ENCODE measurements around the gene SLC25A29. TPM values are rescaled to one million over a fixed set of nuclear protein-coding genes. Genes with fewer than 3 reads are reported as not detected.
A peak's percentile ranks its signal among the peaks of the same experiment; 100 is the strongest.
"Not testable (repeated sequence)": the region's sequence is repeated elsewhere in the genome, so short reads cannot be mapped to it uniquely, and the experiment has no call there.

Gene SLC25A29
- polyA plus RNA-seq, 1 donor = 78.0 TPM

GRCh38 chr14:100294213-100294962 is 11.9 kb downstream of the SLC25A29 start:
- no peak for DNase-seq

DNA sequence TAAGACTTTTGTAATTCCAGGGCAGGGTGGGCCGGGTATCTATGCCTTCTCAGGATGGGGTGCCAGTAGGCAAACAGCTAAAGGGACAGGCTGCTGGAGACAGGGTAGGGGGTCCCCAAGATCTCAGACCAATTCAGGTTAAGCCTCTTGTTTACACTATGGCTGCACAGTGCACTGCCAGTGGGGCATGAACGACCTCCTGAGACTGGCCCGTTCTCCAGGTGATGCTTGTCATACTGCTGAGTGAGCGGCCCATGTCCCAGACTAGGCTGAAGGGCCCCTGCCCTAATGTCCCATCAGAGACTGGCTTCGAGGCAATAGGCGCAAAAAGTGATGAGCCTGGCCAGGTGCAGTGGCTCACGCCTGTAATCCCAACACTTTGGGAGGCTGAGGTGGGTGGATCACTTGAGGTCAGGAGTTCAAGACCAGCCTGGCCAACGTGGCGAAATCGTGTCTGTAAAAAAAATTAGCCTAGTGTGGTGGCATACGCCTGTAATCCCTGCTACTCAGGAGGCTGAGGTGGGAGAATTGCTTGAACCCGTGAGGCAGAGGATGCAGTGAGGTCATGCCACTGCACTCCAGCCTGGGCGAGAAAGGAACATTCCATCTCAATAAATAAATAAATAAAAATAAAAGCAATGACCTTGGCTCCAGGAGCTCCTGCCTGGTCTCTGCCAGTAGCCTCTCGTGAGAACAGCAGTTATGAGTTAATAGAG is 12.6 kb downstream of the SLC25A29 start:
- no peak for DNase-seq

DNA sequence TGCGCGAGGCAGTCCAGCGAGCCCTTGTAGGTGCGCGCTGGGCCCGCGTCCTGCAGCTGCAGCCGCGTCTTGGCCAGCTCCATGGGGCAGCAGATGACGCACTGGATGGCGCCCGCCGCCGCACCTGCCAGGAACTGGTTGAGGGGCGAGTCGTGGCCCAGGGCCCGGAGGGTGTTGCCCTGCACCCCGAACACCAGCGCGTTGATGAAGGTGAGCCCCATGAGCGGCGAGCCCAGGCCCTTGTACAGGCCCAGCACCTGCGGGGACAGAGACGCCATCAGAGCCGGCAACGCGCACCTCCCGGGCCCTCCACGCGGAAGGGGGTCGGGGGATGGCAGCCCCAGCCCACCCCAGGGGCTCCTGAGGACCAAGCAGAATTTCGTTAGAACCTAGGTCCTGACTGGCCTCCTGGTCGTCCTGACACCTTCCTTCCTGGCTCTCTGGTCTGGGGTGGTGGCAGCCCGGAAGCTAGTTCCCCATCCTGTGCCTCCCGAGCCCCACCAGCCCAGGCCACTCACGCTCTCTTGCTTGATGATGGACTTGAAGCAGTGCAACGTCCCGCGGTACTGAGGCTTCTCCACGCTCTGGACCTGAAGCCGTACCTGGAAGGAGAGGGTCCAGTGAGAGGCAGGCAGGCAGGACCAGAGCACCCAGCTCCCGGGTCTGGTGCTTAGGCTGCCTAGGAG is 13.3 kb downstream of the SLC25A29 start:
- no peak for DNase-seq

DNA sequence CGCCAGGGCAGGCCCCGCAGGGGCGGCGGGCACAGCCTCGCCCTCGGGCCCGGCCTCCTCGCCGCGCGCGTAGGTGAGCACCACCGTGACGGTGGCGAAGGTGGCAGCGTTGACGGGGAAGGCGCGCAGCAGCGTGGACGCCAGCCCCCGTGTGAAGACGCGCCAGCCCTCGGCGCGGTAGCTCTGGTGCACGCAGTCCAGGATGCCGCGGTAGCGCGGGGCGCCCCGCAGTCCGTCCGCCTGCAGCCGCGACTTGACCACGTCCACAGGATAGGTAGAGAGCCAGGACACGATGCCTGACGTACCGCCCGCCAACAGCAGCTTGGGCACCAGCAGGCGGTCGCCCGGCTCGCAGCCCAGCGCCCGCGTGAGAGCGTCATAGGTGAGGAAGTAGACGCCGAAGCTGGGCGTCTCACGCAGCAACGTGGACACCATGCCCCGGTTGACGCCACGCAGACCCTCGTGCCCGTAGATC is 13.9 kb downstream of the SLC25A29 start:
- DNase-seq = no peak

DNA sequence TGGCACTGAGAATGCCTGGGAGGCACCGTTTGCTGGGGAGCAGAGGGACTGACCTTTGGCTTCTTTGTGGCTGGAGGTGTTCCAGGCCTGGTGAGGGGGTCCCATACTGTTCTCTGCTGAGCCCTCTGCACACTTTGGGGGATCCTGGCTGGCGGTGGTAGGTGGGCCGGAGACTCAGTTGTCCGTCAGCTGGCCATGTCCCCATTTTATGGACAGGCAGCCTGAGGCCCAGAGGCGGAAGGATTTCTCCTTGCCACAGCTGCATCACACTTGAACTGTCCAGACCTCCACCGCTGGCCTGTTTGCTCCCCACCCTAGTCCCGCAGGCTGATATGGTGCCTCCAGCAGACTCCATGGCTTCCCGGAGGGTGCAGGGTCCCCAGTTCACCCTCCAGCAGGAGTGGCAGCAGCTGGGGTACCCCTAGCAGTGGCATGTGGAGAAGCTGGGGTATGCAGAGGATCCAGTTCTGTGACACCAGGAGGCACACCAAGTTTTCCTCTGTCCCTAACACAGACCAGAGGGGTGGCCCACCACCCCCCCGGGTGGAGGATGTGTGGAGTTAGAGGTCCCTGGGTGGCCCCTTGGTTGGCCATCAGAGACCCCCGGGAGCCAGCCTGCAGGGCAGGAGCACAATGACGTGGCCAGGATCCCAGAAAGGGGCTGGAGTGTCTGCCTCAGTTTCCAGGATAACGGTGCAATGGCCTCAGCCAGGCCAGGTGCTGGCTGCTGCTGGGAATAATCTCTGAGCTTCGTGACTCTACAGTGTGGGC is 14.8 kb downstream of the SLC25A29 start:
- DNase-seq = no peak

- DNase-seq = no peak
Observed at GRCh38 chr14:100290607-100291304, 15.5 kb downstream of the SLC25A29 start.

DNA sequence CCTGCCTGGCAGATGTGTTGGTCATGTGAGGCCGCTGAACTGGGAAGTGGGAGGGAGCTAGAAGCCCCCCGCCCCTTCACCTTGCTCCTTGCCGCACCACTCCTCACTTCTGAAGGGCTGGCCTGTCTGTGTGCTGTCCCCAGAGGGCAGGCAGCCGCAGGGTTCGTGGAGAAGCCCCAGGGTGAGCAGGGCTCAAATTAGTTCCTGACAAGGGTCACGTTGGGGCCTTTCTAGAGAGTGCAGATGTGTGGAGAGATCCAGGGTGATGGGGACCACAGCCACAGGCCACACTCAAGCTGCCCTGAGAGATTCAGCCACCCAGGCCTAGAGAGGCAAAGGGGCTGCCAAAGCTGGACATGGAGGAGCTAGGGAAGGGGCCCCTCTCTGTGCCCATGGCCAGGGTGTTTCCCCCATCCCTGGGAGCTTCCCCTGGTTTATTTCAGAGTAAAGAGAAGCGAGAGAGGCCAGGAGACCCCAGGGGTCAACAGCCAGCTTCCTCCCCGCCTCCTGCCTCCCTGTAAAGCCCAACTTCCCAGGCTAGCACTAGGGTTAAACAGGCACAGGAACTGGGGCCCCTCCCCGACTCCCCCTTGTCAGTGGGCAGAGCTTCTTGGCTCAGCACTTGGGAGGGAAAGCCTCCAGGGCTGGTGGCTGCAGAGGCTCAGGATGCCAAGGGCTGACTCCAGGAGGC is 16.2 kb downstream of the SLC25A29 start:
- no peak for DNase-seq

DNA sequence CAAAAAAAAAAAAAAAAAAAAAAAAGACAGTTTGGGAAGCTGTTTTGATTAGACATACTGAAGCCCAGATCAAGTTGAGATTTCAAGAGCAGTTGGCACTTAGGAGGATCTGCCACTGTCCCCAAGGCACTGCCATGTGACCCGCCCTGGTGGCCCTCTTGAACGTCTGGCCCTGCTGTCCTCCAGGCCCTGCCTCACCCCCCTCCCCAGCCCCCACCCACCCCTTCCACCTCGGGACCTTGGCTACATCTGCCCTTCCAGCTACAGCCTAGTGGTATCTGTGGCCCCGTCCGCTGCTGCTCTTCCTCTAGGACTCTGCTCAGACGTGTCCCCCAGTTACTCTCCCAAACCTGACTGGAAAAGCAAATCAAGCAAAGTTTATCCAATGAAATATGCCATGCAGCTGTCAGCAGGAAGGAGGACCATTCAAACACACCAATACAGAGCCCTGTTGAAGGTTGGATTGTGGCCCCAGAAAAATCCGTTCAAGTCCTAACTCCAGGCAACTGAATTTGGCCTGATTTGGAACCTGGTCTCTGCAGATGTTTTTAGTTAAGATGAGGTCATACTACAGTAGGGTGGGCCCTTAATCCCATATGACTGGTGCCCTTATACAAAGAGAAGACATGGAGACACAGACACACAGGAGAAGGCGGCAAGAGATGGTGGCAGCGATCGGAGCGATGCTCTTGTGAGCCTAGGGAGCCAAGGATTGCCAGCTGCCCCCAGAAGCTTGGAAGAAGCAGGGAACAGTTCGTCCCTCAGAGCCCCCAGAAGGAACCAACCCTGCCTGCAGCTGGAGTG is 17.7 kb downstream of the SLC25A29 start:
- no peak for DNase-seq

GRCh38 chr14:100287998-100288295 is 18.3 kb downstream of the SLC25A29 start:
- DNase-seq = not testable (repeated sequence)

DNA sequence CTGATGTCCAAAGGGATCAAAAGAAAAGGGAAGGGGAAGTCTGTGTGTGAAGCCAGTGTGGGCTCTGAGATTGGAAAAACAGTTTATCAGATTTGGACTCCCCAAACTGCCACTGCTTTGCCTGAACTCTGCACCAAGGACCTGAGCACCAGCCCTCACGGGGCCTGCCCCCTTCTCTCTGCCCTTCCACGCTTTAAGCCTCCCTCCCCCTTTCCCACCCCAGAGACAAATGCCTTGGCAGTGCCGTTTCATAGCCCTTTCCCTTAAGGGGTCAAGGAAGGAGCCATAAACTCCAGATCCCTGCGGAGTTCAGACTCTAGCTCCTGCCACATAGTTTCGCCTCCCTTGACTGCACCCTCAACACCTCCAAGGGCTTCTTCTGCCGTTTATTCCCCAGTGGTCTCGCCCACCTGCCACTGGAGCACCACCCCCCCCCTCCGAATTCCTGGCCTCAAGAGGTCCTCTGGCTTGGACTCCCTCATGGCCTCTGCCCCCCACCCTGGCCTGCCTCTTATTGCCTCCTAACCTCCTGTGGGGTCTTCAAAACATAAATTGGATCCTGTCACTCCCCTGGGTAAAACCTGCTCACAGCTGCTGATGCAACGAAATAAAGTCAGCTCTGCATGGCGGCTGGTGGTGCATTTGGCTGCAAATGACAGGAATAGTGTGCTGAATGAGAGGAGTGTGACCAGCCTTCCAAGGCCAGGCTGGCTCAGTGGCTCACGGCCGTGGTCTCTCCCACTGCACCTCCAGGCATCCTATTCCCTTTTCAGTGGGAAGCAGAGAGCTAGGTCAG is 18.8 kb downstream of the SLC25A29 start:
- DNase-seq = no peak

DNA sequence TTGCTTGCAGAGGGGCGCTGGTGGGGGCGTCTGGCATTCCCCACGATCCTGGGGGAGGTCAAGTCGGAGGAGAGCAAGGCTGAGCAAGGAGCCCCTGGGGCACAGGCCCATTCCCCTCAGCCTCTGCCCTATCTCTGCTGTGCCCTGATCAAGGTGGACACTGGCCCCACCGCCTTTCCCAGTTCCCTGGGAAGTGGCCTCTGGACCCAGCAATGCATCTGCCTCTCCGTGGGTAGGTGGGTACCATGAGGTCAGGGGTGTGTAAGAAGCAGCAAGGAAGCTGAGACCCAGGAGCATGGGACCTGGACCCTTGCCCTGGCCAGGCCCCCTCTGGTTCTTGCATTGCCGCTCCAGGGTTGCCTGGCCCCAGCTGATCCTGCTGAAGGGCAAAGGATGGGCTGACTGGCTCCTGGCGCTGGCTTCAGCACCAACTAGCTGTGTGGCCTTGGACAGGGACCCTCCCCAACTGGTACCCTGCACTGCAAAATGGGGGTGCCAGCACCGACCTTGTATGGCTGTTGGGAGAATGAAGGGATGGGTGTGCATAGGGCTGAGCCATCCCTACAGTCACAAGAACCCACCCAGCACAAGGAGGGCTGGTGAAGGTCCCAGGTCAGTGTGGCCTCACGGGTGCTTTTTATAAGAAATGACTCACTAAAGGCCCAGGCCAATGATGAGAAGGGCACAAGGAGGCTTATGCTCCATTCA is 19.6 kb downstream of the SLC25A29 start:
- DNase-seq = no peak

DNA sequence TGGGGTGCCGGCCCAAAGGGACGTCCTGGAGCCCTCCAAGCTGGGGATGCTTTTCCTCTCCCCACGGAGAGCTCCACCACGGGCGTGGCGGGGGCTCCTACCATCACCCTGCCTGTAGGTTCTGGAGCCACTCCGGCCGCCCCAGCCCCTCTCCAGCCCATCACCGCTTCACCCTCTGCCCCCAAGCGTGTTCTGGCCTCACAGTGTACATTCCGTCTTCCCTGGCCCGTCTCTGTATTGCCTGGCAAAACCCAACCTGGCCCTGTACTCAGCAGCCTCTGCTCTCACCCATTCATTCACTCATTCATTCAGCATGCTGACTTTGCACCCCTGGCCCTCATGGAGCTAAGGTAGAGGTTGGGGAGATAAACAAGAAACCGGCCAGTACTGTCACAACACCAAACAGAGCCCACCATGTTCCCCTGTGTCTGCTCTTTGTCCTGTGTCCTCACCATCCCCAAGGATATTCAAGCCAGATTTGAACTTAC is 20.3 kb downstream of the SLC25A29 start:
- DNase-seq = no peak

DNA sequence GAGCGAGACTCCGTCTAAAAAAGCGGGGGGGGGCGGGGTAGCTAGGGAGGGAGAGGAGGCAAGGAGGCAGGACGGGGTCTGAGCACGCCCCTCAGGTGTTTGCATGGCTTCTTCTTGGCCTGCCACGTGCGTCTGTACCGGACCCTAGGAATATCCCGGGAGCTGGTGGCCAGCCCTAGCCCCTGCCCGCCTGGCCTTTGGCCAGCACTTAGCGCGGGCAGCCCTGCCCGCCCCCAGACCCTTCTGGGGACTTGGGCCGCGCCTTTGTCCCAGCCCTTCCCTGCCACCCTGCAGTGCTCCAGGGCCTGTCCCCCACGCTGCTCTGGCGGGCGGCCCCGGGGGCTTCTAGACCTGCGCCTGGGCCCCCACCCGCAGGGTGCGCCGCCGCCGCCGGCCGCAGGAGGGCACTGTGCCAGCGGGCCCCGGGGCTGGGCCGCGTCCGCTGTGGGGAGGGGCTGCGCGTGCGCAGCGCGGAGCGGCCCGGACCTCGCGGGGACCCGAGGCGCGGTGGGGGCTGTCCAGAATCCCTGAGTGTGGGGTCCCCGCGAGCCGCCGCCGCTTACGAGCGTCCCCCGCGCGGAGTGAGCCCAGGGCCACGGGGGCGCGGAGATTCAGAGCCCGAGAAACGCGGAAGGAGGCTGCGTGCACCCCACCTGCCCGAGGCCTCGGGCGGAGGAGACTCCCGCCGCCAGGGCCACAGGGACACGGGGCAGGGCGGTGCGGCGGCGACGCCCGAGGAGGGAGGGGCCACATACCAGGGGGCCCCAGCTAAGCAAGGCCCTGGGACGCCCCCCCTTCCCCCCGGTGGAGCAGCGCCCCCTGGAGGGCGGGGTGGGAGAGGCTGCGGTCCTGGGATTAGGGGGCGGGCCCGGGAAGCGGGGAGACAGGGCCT is 21.0 kb downstream of the SLC25A29 start:
- peak; percentile 64 for DNase-seq

DNA sequence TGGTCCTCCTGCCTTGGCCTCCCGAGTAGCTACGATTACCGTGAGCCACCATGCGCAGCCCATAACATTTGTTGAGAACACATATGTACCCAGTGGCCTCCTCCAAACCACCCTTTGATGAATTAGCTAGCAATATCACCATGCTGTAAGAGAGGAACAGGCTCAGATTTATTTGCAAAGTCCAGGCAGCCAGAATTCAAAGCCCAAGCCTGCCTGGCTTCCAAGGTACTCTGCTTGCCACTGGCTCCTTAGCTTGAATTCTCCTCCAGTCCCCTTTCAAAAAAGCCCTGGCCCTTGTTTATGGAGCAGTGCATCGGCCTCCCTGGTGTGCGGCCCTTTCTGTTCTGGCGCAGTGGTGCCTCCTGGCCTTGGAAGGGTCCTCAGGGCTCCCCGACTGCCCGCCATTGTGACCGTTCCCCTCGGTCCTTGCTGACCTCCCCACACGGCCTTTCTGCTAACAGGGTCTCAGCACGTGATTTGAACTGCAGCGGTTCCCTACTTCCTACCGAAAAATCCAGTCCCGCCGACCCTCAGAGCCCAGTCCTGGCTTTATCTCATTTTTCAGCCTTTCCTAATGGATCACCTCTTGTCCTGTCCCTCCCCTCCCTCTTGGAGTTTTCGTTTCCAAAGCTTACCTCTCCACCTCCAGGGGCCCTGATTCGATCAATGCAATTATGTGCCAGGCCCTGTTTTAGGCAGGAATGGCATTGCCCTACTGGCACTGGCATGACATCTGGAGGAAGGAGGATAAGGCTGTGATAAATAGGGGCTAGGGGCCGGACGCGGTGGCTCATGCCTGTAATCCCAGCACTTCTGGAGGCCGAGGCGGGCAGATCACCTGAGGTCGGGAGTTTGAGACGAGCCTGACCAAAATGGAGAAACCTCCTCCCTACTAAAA is 22.0 kb downstream of the SLC25A29 start:
- no peak for DNase-seq

DNA sequence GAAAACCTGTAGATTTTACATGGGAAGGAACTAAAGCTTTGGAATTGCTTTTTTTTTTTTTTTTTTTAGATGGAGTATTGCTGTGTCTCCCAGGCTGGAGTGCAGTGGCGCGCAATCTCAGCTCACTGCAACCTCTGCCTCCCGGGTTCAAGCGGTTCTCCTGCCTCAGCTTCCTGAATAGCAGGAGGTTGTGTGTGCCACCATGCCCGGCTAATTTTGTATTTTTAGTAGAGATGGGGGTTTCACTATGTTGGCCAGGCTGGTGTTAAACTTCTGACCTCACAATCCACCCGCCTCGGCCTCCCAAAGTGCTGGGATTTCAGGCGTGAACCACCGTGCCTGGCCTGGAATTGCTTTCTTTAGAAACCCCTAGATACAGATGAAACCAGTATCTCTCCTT is 22.8 kb downstream of the SLC25A29 start:
- DNase-seq = not testable (repeated sequence)

DNA sequence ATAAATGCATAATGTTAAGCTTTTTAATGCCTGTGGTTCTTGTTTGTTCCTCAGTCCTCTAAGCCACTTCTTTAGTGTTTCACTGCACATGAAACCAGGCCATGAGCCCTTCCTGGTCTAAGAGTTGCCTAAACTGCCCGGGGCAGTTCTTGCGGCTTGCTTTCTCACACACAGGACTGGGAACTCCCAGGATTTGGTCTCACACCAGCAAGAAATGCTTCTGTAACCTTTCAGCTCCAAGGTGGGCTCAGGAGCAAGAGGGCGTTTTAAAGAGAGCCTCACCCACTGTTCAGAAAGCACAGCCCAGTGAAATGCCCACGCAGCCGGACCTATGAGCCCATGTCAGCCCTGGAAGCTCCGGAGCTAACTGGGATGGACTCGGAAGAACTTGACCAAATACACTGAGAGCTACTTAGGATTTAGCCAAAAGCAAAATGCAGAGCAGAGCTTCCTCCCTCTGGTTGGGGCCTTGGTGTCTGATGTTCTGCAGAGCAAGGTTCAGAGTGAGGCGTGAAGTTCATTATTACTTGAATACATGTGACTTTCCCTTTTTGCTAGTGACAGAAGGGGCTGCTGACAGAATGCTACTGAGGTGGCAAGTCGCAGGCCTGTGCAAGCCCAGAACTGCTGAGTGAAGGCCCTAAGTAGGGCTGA is 23.4 kb downstream of the SLC25A29 start:
- DNase-seq = no peak

Measured in left kidney (tissue), 2 donors.